GM19324 (cell line): ENCODE data around the gene FRS2.

Experiments used
- ATAC-seq: cut with Tn5 transposase; IDR thresholded peaks from one replicate; pipeline ENCODE4 v1.9.1; 2021; ENCODE audit warnings: mild to moderate bottlenecking, moderate library complexity; ENCODE audit not compliant: unreplicated experiment, low FRiP score

FRS2 gene

GRCh38 chr12:69524755-69525469 is 54.7 kb downstream of the FRS2 start:
- ATAC-seq: no peak

GRCh38 chr12:69527506-69528272 is 57.5 kb downstream of the FRS2 start:
- ATAC-seq: no peak

- no peak for ATAC-seq
Measured at GRCh38 chr12:69529021-69529420, 58.8 kb downstream of the FRS2 start.

- ATAC-seq: no peak
Measured at GRCh38 chr12:69533844-69534243, 63.7 kb downstream of the FRS2 start.

GRCh38 chr12:69534389-69534822 is 64.2 kb downstream of the FRS2 start:
- ATAC-seq: no peak

DNA sequence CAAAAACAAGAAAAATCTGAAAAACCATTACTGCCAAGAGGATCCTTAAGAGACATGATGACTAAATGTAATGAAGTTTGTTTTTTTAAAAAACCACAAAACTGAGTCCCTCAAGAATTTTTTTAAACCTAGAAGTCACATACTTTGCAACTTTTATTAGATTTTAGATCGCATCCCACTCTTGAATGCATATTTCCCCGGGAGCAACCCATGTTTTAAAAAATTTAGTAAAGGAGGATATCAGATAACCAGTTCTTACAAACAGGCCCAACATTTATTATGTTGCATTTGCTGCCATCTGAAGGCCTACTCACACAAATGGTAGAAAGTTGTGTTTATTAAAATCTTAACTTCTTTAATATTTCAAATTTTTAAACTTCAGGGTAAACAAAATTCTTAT is 70.8 kb downstream of the FRS2 start:
- ATAC-seq: no peak

DNA sequence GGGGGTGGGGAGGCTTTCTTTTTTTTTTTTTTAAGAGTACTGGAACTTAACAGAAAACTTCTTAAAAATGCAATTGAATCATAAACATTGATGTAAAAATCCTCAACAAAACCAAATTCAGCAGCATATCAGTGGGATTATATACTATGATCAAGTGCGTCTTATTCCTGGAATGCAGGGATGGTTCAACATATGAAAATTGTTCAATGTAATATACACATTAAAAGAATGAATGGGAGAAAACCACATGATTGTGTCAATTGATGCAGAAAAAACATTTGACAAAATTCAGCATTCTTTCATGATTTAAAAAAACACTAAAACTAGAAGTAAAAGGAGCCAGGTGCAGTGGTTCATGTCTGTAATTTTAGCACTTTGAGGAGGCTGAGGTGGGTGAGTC is 73.9 kb downstream of the FRS2 start:
- ATAC-seq: no peak

- ATAC-seq: no peak
Measured at GRCh38 chr12:69545081-69545480, 74.9 kb downstream of the FRS2 start.

DNA sequence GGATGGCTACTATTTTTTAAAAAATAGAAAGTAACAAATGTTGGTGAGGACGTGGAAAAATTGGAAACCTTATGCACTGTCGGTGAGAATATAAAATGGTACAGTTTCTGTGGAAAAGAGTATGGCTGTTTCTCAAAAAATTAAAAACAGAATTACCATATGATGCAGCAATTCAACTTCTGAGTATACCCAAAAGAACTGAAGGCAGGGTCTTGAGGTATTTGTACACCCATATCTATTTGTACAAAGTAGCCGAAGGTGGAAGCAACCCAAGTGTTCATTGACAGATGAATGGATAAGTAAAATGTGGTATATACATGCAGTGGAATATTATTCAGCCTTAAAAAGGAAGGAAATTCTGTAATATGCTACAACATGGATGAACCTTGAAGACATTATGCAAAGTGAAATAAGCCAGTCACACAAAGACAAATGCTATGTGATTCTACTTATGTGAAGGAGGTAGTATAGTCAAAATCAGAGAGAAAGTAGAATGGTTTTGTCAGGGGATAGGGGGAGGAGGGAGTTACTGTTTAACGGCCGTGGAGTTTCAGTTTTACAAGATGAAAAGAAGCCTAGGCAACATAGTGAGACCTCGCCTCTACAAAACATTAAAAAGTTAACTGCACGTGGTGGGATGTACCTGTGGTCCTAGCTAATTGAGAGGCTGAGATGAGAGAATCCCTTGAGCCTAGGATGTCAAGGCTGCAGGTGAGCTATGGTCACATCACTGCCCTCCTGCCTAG is 76.7 kb downstream of the FRS2 start:
- ATAC-seq: peak; percentile 84

DNA sequence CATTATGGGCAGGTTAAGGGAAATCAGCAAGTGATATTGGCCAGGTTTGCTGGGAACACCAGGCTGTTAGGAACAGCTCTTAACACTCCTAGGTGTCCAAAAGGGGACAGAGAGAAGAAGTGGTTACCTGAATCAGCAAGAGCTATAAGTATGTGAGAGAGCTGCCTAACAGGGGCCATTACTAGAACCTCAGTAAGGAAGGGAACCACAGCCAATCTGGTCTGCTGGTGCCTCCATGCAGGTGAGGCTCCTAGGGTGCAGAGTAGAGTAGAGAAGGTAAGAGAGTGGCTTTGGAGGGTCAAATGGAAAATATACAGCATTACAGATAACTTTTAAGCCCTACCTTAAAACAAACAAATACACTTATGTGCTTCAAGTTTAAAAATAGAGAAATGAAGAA is 78.5 kb downstream of the FRS2 start:
- no peak for ATAC-seq

- ATAC-seq: no peak
Measured at GRCh38 chr12:69550569-69551350, 80.6 kb downstream of the FRS2 start.

GRCh38 chr12:69553628-69554248 is 83.5 kb downstream of the FRS2 start:
- ATAC-seq: no peak

- no peak for ATAC-seq
Measured at GRCh38 chr12:69555461-69555860, 85.3 kb downstream of the FRS2 start.

DNA sequence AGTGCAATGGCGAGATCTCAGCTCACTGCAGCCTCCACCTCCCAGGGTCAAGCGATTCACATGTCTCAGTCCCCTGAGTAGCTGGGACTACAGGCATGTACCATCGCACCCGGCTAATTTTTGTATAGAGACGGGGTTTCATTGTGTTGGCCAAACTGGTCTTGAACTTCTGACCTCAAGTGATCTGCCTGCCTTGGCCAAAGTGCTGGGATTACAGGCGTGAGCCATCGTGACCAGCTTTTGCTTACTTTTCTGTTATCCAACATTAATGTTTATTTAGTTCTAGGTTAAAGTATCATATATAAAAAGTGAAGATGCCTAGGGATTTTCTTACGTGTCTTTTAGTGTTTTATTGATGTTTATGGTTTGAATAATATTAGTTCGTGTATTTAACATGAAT is 86.2 kb downstream of the FRS2 start:
- ATAC-seq: no peak

GRCh38 chr12:69563166-69563762 is 93.1 kb downstream of the FRS2 start:
- no peak for ATAC-seq

DNA sequence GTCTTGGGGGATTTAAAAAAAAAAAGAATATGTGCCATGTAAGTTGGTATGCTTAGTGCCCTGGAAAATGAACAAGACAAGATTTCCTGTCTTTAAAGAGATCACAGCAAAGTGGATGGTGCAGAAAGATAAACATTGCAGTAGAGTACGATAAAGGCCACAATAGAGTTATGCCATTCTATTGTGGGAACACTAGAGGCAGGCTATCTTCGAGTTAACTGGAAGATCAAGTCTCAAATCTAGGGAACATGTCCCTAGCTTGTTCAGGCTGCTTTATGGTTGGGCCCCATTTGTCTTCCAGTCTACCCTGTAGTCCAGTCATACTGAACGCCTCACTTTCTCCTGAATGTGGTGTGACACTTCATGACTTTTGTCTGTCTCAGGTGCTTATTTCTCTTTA is 96.4 kb downstream of the FRS2 start:
- ATAC-seq: no peak

DNA sequence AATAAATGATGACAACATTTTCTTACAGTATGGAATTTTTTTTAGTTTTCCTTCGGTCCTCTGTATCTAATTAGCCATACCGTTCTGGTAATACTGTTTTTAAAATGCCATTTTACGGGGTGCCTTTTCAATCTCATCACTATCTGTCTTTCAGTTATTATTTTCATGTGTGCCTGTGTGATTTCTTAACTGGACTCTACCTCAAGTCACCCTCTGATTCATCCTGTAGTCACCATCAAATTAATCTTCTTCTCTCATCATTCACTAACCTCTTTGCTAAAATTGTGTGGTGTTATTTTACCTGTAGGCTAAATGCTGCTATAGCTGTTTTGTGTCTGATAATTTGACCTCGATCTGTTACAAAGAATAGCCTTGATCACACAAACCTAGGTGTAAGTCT is 99.0 kb downstream of the FRS2 start:
- ATAC-seq: no peak

- ATAC-seq: no peak
Measured at GRCh38 chr12:69570000-69570516, 99.9 kb downstream of the FRS2 start.

- no peak for ATAC-seq
Measured at GRCh38 chr12:69570545-69571399, 100.6 kb downstream of the FRS2 start.
